ENCODE results near the gene CIDEA.
"Not testable (repeated sequence)": the region's sequence is repeated elsewhere in the genome, so short reads cannot be mapped to it uniquely, and the experiment has no call there.

The CIDEA gene

GRCh38 chr18:12238826-12239225 is 15.3 kb upstream of the CIDEA start:
- Histone ChIP-seq H3K36me3 (replicated peaks; ENCODE audit: insufficient read depth, low read length) (no peaks in the 10 kb centered on the region), H3K9me2 (replicated peaks; ENCODE audit: insufficient read depth, low read length) (no peaks in the 10 kb centered on the region), H3K4me1 (ENCODE audit: low read length) (no peaks in the 10 kb centered on the region), H3K27me3 (replicated peaks; ENCODE audit: insufficient read depth, low read length) (no peaks in the 10 kb centered on the region), H3K9ac (ENCODE audit: low read length) (no peak overlapping the region), H3K27ac (ENCODE audit: low read length) (no peak overlapping the region), H3K4me3 (ENCODE audit: low read length) (no peak overlapping the region), H2AFZ (ENCODE audit: low read length) (no peak overlapping the region), H4K20me1 (ENCODE audit: insufficient read depth, low read length) (no peaks in the 10 kb centered on the region), H3K4me2 (ENCODE audit: low read depth, low read length) (no peak overlapping the region), H3K9me3 (replicated peaks; ENCODE audit: insufficient read depth, low read length) (no peaks in the 10 kb centered on the region), H3K79me2 (ENCODE audit: low read length) (no peaks in the 10 kb centered on the region), H3F3A (ENCODE audit: insufficient read depth, low read length) (no peaks in the 10 kb centered on the region)
- no peak for TF ChIP-seq EZH2phosphoT487 (IDR thresholded peaks at IDR 0.05; ENCODE audit: low read length)
- no peak for TF ChIP-seq EZH2 (optimal IDR thresholded peaks at IDR 0.05; ENCODE audit: low read depth, low read length)
- TF ChIP-seq CTCF (IDR thresholded peaks at IDR 0.05; ENCODE audit: low read length), result no peak
- DNase-seq, result no peak

- no peak for DNase-seq
- Histone ChIP-seq H3K9ac (ENCODE audit: low read length) (no peak overlapping the region), H3K27me3 (replicated peaks; ENCODE audit: insufficient read depth, low read length) (no peaks in the 10 kb centered on the region), H4K20me1 (ENCODE audit: insufficient read depth, low read length) (no peaks in the 10 kb centered on the region), H3K4me1 (ENCODE audit: low read length) (no peaks in the 10 kb centered on the region), H3K4me3 (ENCODE audit: low read length) (no peak overlapping the region), H3K36me3 (replicated peaks; ENCODE audit: insufficient read depth, low read length) (no peaks in the 10 kb centered on the region), H3K79me2 (ENCODE audit: low read length) (no peaks in the 10 kb centered on the region), H3K9me2 (replicated peaks; ENCODE audit: insufficient read depth, low read length) (no peaks in the 10 kb centered on the region), H3K4me2 (ENCODE audit: low read depth, low read length) (no peak overlapping the region), H2AFZ (ENCODE audit: low read length) (no peak overlapping the region), H3K9me3 (replicated peaks; ENCODE audit: insufficient read depth, low read length) (no peaks in the 10 kb centered on the region), H3K27ac (ENCODE audit: low read length) (no peak overlapping the region), H3F3A (ENCODE audit: insufficient read depth, low read length) (no peaks in the 10 kb centered on the region)
- TF ChIP-seq CTCF (IDR thresholded peaks at IDR 0.05; ENCODE audit: low read length), result no peak
- no peak for TF ChIP-seq EZH2 (optimal IDR thresholded peaks at IDR 0.05; ENCODE audit: low read depth, low read length)
Measured at GRCh38 chr18:12239431-12239830, 14.7 kb upstream of the CIDEA start.

- Histone ChIP-seq H3K9me3 (replicated peaks; ENCODE audit: insufficient read depth, low read length) (no peaks in the 10 kb centered on the region), H3K4me1 (ENCODE audit: low read length) (no peaks in the 10 kb centered on the region), H3K79me2 (ENCODE audit: low read length) (no peaks in the 10 kb centered on the region), H3K9me2 (replicated peaks; ENCODE audit: insufficient read depth, low read length) (no peaks in the 10 kb centered on the region), H3K27ac (ENCODE audit: low read length) (no peak overlapping the region), H2AFZ (ENCODE audit: low read length) (no peak overlapping the region), H3K4me2 (ENCODE audit: low read depth, low read length) (no peak overlapping the region), H3K9ac (ENCODE audit: low read length) (no peak overlapping the region), H3K27me3 (replicated peaks; ENCODE audit: insufficient read depth, low read length) (no peaks in the 10 kb centered on the region), H4K20me1 (ENCODE audit: insufficient read depth, low read length) (no peaks in the 10 kb centered on the region), H3K4me3 (ENCODE audit: low read length) (no peak overlapping the region), H3F3A (ENCODE audit: insufficient read depth, low read length) (no peaks in the 10 kb centered on the region), H3K36me3 (replicated peaks; ENCODE audit: insufficient read depth, low read length) (no peaks in the 10 kb centered on the region)
- no peak for DNase-seq
- no peak for TF ChIP-seq EZH2 (optimal IDR thresholded peaks at IDR 0.05; ENCODE audit: low read depth, low read length)
- no peak for TF ChIP-seq CTCF (IDR thresholded peaks at IDR 0.05; ENCODE audit: low read length)
- no peak for TF ChIP-seq EZH2phosphoT487 (IDR thresholded peaks at IDR 0.05; ENCODE audit: low read length)
Measured at GRCh38 chr18:12242658-12243260, 11.4 kb upstream of the CIDEA start.

- not testable (repeated sequence) for H3K9ac ChIP-seq (ENCODE audit: low read length); H3K27ac ChIP-seq (ENCODE audit: low read length); H3K27me3 ChIP-seq (replicated peaks; ENCODE audit: insufficient read depth, low read length); DNase-seq; H4K20me1 ChIP-seq (ENCODE audit: insufficient read depth, low read length); H3K36me3 ChIP-seq (replicated peaks; ENCODE audit: insufficient read depth, low read length); H3K79me2 ChIP-seq (ENCODE audit: low read length); H3K4me3 ChIP-seq (ENCODE audit: low read length); H3F3A ChIP-seq (ENCODE audit: insufficient read depth, low read length); H3K9me2 ChIP-seq (replicated peaks; ENCODE audit: insufficient read depth, low read length); H3K4me2 ChIP-seq (ENCODE audit: low read depth, low read length); H3K9me3 ChIP-seq (replicated peaks; ENCODE audit: insufficient read depth, low read length); H2AFZ ChIP-seq (ENCODE audit: low read length); H3K4me1 ChIP-seq (ENCODE audit: low read length)
Measured at GRCh38 chr18:12243272-12243671, 10.9 kb upstream of the CIDEA start.

Data from MM.1S (cell line).